Effector memory CD4-positive, alpha-beta T cell (primary cell): ENCODE measurements around the gene SSBP3.

ENCODE experiments used
- DNase-seq, 3 donors: peaks; one replicate each; pipeline ENCODE4 v3.0.0-alpha.2; 2020
- H3K27ac ChIP-seq: 2 replicates; pipeline ENCODE4 v1.7.0; 2013; ENCODE audit warnings: mild to moderate bottlenecking, low read length, moderate library complexity; ENCODE audit not compliant: insufficient read depth, poor library complexity, severe bottlenecking
- H3K27me3 ChIP-seq: replicated peaks from 2 replicates; pipeline ENCODE4 v1.7.0; 2013; ENCODE audit warnings: mild to moderate bottlenecking, low read length; ENCODE audit not compliant: insufficient read depth, control insufficient read depth, poor library complexity, severe bottlenecking
- H3K36me3 ChIP-seq: 2 replicates; pipeline ENCODE4 v1.7.0; 2013; ENCODE audit warnings: mild to moderate bottlenecking, low read length, moderate library complexity; ENCODE audit not compliant: control insufficient read depth, insufficient read depth
- H3K4me1 ChIP-seq: 2 replicates; pipeline ENCODE4 v1.7.0; 2013; ENCODE audit warnings: low read length, mild to moderate bottlenecking; ENCODE audit not compliant: control insufficient read depth, insufficient read depth, poor library complexity, severe bottlenecking
- H3K4me3 ChIP-seq: 2 replicates; pipeline ENCODE4 v1.7.0; 2013; ENCODE audit warnings: low read length, low read depth, mild to moderate bottlenecking; ENCODE audit not compliant: insufficient read depth, poor library complexity, severe bottlenecking
- H3K9me3 ChIP-seq: 2 replicates; pipeline ENCODE4 v1.7.0; 2013; ENCODE audit warnings: mild to moderate bottlenecking, low read length, moderate library complexity; ENCODE audit not compliant: control insufficient read depth

The SSBP3 gene

GRCh38 chr1:54283635-54284385 lies 122.4 kb downstream of the SSBP3 start:
- H3K4me3 ChIP-seq, result no peak overlapping the region
- DNase-seq, result no peak
- H3K4me1 ChIP-seq, result peaks cover 30% of the 10 kb centered on the region
- no peaks in the 10 kb centered on the region for H3K27me3 ChIP-seq
- H3K9me3 ChIP-seq, result no peaks in the 10 kb centered on the region
- no peak overlapping the region for H3K27ac ChIP-seq
- H3K36me3 ChIP-seq, result peaks cover 1% of the 10 kb centered on the region

- DNase-seq, result no peak
- H3K4me3 ChIP-seq, result no peak overlapping the region
- no peaks in the 10 kb centered on the region for H3K27me3 ChIP-seq
- H3K4me1 ChIP-seq, result peaks cover 19% of the 10 kb centered on the region
- no peaks in the 10 kb centered on the region for H3K9me3 ChIP-seq
- peak overlapping the region; percentile 13 for H3K27ac ChIP-seq
- H3K36me3 ChIP-seq, result peaks cover 5% of the 10 kb centered on the region
Observed at GRCh38 chr1:54282101-54282847, 123.9 kb downstream of the SSBP3 start.

- DNase-seq, result no peak
- no peak overlapping the region for H3K27ac ChIP-seq
- no peaks in the 10 kb centered on the region for H3K27me3 ChIP-seq
- H3K4me3 ChIP-seq, result no peak overlapping the region
- peaks cover 5% of the 10 kb centered on the region for H3K36me3 ChIP-seq
- peaks cover 6% of the 10 kb centered on the region for H3K4me1 ChIP-seq
- H3K9me3 ChIP-seq, result no peaks in the 10 kb centered on the region
Observed at GRCh38 chr1:54280651-54281050, 125.5 kb downstream of the SSBP3 start.

GRCh38 chr1:54279457-54279856 lies 126.7 kb downstream of the SSBP3 start:
- Histone ChIP-seq H3K36me3 (peaks cover 5% of the 10 kb centered on the region), H3K4me3 (no peak overlapping the region), H3K4me1 (peaks cover 6% of the 10 kb centered on the region), H3K27me3 (no peaks in the 10 kb centered on the region), H3K9me3 (no peaks in the 10 kb centered on the region), H3K27ac (no peak overlapping the region)
- no peak for DNase-seq

GRCh38 chr1:54278941-54279422 lies 127.2 kb downstream of the SSBP3 start:
- peaks cover 6% of the 10 kb centered on the region for H3K4me1 ChIP-seq
- DNase-seq, result no peak
- H3K36me3 ChIP-seq, result peaks cover 5% of the 10 kb centered on the region
- H3K27me3 ChIP-seq, result no peaks in the 10 kb centered on the region
- no peaks in the 10 kb centered on the region for H3K9me3 ChIP-seq
- H3K27ac ChIP-seq, result no peak overlapping the region
- H3K4me3 ChIP-seq, result no peak overlapping the region

- no peaks in the 10 kb centered on the region for H3K9me3 ChIP-seq
- no peak overlapping the region for H3K27ac ChIP-seq
- no peak overlapping the region for H3K4me3 ChIP-seq
- DNase-seq, result no peak
- H3K4me1 ChIP-seq, result no peaks in the 10 kb centered on the region
- H3K36me3 ChIP-seq, result peaks cover 5% of the 10 kb centered on the region
- H3K27me3 ChIP-seq, result no peaks in the 10 kb centered on the region
Observed at GRCh38 chr1:54277451-54278341, 128.5 kb downstream of the SSBP3 start.

GRCh38 chr1:54276617-54277450 lies 129.4 kb downstream of the SSBP3 start:
- Histone ChIP-seq H3K4me1 (no peaks in the 10 kb centered on the region), H3K27ac (no peak overlapping the region)

GRCh38 chr1:54275349-54275748 lies 130.8 kb downstream of the SSBP3 start:
- Histone ChIP-seq H3K36me3 (peaks cover 8% of the 10 kb centered on the region), H3K9me3 (no peaks in the 10 kb centered on the region), H3K4me3 (no peak overlapping the region), H3K27ac (no peak overlapping the region), H3K27me3 (no peaks in the 10 kb centered on the region), H3K4me1 (no peaks in the 10 kb centered on the region)
- no peak for DNase-seq

More at GRCh38 chr1:54276617-54277450, 129.4 kb downstream of the SSBP3 start:
- DNase-seq, result no peak
- H3K36me3 ChIP-seq, result peaks cover 5% of the 10 kb centered on the region
- no peaks in the 10 kb centered on the region for H3K9me3 ChIP-seq
- no peak overlapping the region for H3K4me3 ChIP-seq
- no peaks in the 10 kb centered on the region for H3K27me3 ChIP-seq

- no peaks in the 10 kb centered on the region for H3K9me3 ChIP-seq
- no peak for DNase-seq
- H3K4me1 ChIP-seq, result no peaks in the 10 kb centered on the region
- no peaks in the 10 kb centered on the region for H3K27me3 ChIP-seq
- H3K36me3 ChIP-seq, result peaks cover 8% of the 10 kb centered on the region
- H3K27ac ChIP-seq, result no peak overlapping the region
- no peak overlapping the region for H3K4me3 ChIP-seq
Observed at GRCh38 chr1:54274881-54275280, 131.3 kb downstream of the SSBP3 start.
